ENCODE data around the gene C5orf63. TPM values are rescaled to one million over a fixed set of nuclear protein-coding genes. Genes with fewer than 3 reads are reported as not detected.

C5orf63 gene
- total and polyA plus RNA-seq, 2 donors (not counting 3 experiments of a cell fraction or from before 2014, with no cell fraction given): 1.4 to 5.3 TPM

GRCh38 chr5:127010362-127010761, 62.9 kb downstream of the C5orf63 start:
- H2AFZ ChIP-seq (ENCODE audit: low read depth, low read length): no peak overlapping the region
- no peak overlapping the region for H3K27ac ChIP-seq (ENCODE audit: insufficient read depth, low read depth, low read length)
- no peak overlapping the region for H3K4me3 ChIP-seq (replicated peaks in 1 of 3; ENCODE audit: insufficient read depth in 1 of 3, low read depth in 1 of 3, low read length in 3 of 3)
- no peaks in the 10 kb centered on the region for H3K9me1 ChIP-seq (replicated peaks; ENCODE audit: control insufficient read depth, extremely low read depth, insufficient read depth, low read length)
- no peak for DNase-seq (ENCODE audit: low read depth, low spot score)
- H3K9me3 ChIP-seq (replicated peaks; ENCODE audit: control insufficient read depth, insufficient read depth, low read length): no peaks in the 10 kb centered on the region
- POLR2A ChIA-PET: no interaction called here
- intact Hi-C loops (cut with micrococcal nuclease): loop anchor here (5.0 kb wide), 1 partner anchor 93 kb away; no protein-coding TSS in a partner anchor
- BruUV-seq (replicated peaks): no TSS peak
- peaks cover 38% of the 10 kb centered on the region for H3K4me1 ChIP-seq (ENCODE audit: control insufficient read depth, extremely low read depth, insufficient read depth, low read length)
- no peaks in the 10 kb centered on the region for H3K36me3 ChIP-seq (ENCODE audit: control insufficient read depth in 2 of 2, extremely low read depth in 1 of 2, insufficient read depth in 2 of 2, low read length in 2 of 2)
- dilution Hi-C loops (cut with MboI; ENCODE audit: extremely low pct_ligation_motif_present, low sequenced_read_pairs): no loop called here
- no peaks in the 10 kb centered on the region for H4K20me1 ChIP-seq (replicated peaks; ENCODE audit: control insufficient read depth, extremely low read depth, insufficient read depth, low read length)
- no peak overlapping the region for H3K9ac ChIP-seq (replicated peaks; ENCODE audit: extremely low read depth, insufficient read depth, low read length)
- CTCF ChIA-PET: interaction anchor here (1.0 to 5.0 kb wide), 2 partner anchors 19 to 141 kb away, joined by 3 to 24 read pairs; no protein-coding TSS in a partner anchor
- H3K4me2 ChIP-seq (ENCODE audit: insufficient read depth, low read length): no peak overlapping the region
- H3K79me2 ChIP-seq (ENCODE audit: control insufficient read depth, insufficient read depth, low read length): peaks cover 77% of the 10 kb centered on the region
- TF ChIP-seq POLR2AphosphoS5 (IDR thresholded peaks at IDR 0.05; ENCODE audit: insufficient read depth, low read depth, low read length) (no peak), EZH2 (IDR thresholded peaks at IDR 0.05; ENCODE audit: borderline replicate concordance, low read depth, low read length, severe bottlenecking) (no peak), JUN (IDR thresholded peaks at IDR 0.05; ENCODE audit: borderline replicate concordance, insufficient read depth, insufficient read length, low read depth) (no peak), MYC (IDR thresholded peaks at IDR 0.05; ENCODE audit: low read depth, low read length) (no peak)
- H3K27me3 ChIP-seq (ENCODE audit: control insufficient read depth in 2 of 2, insufficient read depth in 2 of 2, low read length in 2 of 2): no peaks in the 10 kb centered on the region
- no peak for FAIRE-seq

DNA sequence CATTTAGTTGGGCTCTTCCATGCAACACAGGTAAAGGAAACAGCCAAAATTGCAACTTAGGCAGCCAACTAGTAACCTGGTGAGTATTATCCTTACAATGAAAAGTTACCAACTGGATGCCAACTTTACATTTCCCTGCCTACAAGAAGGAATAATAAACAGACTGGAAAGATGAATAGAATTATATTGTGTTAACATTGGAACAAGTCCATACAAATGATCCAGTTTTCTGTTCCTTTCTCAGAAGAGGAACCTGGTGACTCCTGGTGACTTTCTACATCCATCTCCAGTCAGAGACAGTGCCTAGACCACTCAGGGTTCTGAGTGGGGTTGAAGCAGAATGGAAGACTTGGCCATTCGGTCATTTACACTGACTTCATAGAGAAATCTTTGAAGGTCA, 63.5 kb downstream of the C5orf63 start:
- POLR2A ChIA-PET: no interaction called here
- H3K4me2 ChIP-seq (ENCODE audit: insufficient read depth, low read length): no peak overlapping the region
- no peaks in the 10 kb centered on the region for H4K20me1 ChIP-seq (replicated peaks; ENCODE audit: control insufficient read depth, extremely low read depth, insufficient read depth, low read length)
- BruUV-seq (replicated peaks): no TSS peak
- no peaks in the 10 kb centered on the region for H3K9me1 ChIP-seq (replicated peaks; ENCODE audit: control insufficient read depth, extremely low read depth, insufficient read depth, low read length)
- no peaks in the 10 kb centered on the region for H3K27me3 ChIP-seq (ENCODE audit: control insufficient read depth in 2 of 2, insufficient read depth in 2 of 2, low read length in 2 of 2)
- H3K79me2 ChIP-seq (ENCODE audit: control insufficient read depth, insufficient read depth, low read length): peaks cover 76% of the 10 kb centered on the region
- no peak for DNase-seq (ENCODE audit: low read depth, low spot score)
- H3K4me3 ChIP-seq (replicated peaks in 1 of 3; ENCODE audit: insufficient read depth in 1 of 3, low read depth in 1 of 3, low read length in 3 of 3): no peak overlapping the region
- CTCF ChIA-PET: interaction anchor here (1.0 to 5.0 kb wide), 2 partner anchors 19 to 140 kb away, joined by 3 to 24 read pairs; no protein-coding TSS in a partner anchor
- intact Hi-C loops (cut with micrococcal nuclease): loop anchor here (5.0 kb wide), 1 partner anchor 92 kb away; no protein-coding TSS in a partner anchor
- H2AFZ ChIP-seq (ENCODE audit: low read depth, low read length): no peak overlapping the region
- peaks cover 33% of the 10 kb centered on the region for H3K4me1 ChIP-seq (ENCODE audit: control insufficient read depth, extremely low read depth, insufficient read depth, low read length)
- H3K9me3 ChIP-seq (replicated peaks; ENCODE audit: control insufficient read depth, insufficient read depth, low read length): no peaks in the 10 kb centered on the region
- H3K9ac ChIP-seq (replicated peaks; ENCODE audit: extremely low read depth, insufficient read depth, low read length): no peak overlapping the region
- H3K36me3 ChIP-seq (ENCODE audit: control insufficient read depth in 2 of 2, extremely low read depth in 1 of 2, insufficient read depth in 2 of 2, low read length in 2 of 2): no peaks in the 10 kb centered on the region
- dilution Hi-C loops (cut with MboI; ENCODE audit: extremely low pct_ligation_motif_present, low sequenced_read_pairs): no loop called here
- no peak for FAIRE-seq
- H3K27ac ChIP-seq (ENCODE audit: insufficient read depth, low read depth, low read length): no peak overlapping the region
- TF ChIP-seq GATA2 (IDR thresholded peaks at IDR 0.05; ENCODE audit: insufficient read depth, insufficient read length, low read depth, low read length): no peak
